Naive thymus-derived CD4-positive, alpha-beta T cell (primary cell): Measurements from ENCODE around the gene COL5A1. TPM values are rescaled to one million over a fixed set of nuclear protein-coding genes. Genes with fewer than 3 reads are reported as not detected.

Experiments
- ATAC-seq: fragments of 150-1000 bp; cut with Tn5 transposase; 2 replicates; pipeline ENCODE4 v1.10.0; 2021; ENCODE audit warnings: mild to moderate bottlenecking, moderate library complexity
- CTCF ChIA-PET: fragments of 350-600 bp; sonication (Branson Sonifier 250); formaldehyde crosslinking; loops from one replicate; lab custom pipeline; 2021; ENCODE audit warnings: antibody characterized with exemption; lab: Charles Lee
- POLR2A ChIA-PET: fragments of 350-600 bp; sonication (Branson Sonifier 250); formaldehyde crosslinking; loops from one replicate; lab custom pipeline; 2021; ENCODE audit warnings: antibody characterized with exemption, inconsistent platforms; lab: Charles Lee
- DNase-seq, 9 donors: peaks; one replicate each; pipeline versions ENCODE4 v3.0.0 to v3.0.0-alpha.2; 2020 to 2022; ENCODE audit warnings: mixed read lengths in 1 of 9
- H3K27ac ChIP-seq: one replicate; pipeline ENCODE4 v1.7.0; 2013; ENCODE audit warnings: mild to moderate bottlenecking, low read depth, low read length, moderate library complexity
- H3K27me3 ChIP-seq, 2 donors: one replicate each; pipeline ENCODE4 v1.7.0; 2013; ENCODE audit warnings: low read length in 2 of 2, mild to moderate bottlenecking in 2 of 2, moderate library complexity in 2 of 2; ENCODE audit not compliant: control insufficient read depth in 2 of 2, insufficient read depth in 2 of 2
- H3K36me3 ChIP-seq, 3 experiments: 1 replicate in 2 of 3; 2 replicates in 1 of 3; pipeline ENCODE4 v1.7.0; 2013; ENCODE audit warnings: low read length in 3 of 3, mild to moderate bottlenecking in 3 of 3, moderate library complexity in 1 of 3; ENCODE audit not compliant: insufficient read depth in 3 of 3, control insufficient read depth in 2 of 3
- H3K4me1 ChIP-seq, 2 donors: one replicate each; pipeline ENCODE4 v1.7.0; 2013; ENCODE audit warnings: low read length in 2 of 2, mild to moderate bottlenecking in 2 of 2, moderate library complexity in 1 of 2; ENCODE audit not compliant: control insufficient read depth in 2 of 2, insufficient read depth in 2 of 2
- H3K4me3 ChIP-seq: 2 replicates; pipeline ENCODE4 v1.7.0; 2013; ENCODE audit warnings: mild to moderate bottlenecking, low read length
- H3K9me3 ChIP-seq, 3 experiments: 1 replicate in 2 of 3; 2 replicates in 1 of 3; pipeline ENCODE4 v1.7.0; 2013; ENCODE audit warnings: low read length in 3 of 3; ENCODE audit not compliant: control insufficient read depth in 2 of 3
- H3K27ac Mint-ChIP-seq, 9 donors: one replicate each; pipeline ENCODE4 v1.8.0; 2020 to 2022; ENCODE audit warnings: mixed read lengths in 9 of 9, mild to moderate bottlenecking in 8 of 9, moderate library complexity in 5 of 9, inconsistent platforms in 2 of 9
- H3K27me3 Mint-ChIP-seq, 5 donors: one replicate each; pipeline ENCODE4 v1.8.0; 2021 to 2022; ENCODE audit warnings: mixed read lengths in 5 of 5, mild to moderate bottlenecking in 1 of 5
- H3K36me3 Mint-ChIP-seq, 5 donors: one replicate each; pipeline ENCODE4 v1.8.0; 2020 to 2022; ENCODE audit warnings: mixed read lengths in 5 of 5, mild to moderate bottlenecking in 3 of 5, inconsistent platforms in 1 of 5
- H3K4me1 Mint-ChIP-seq, 7 donors: one replicate each; pipeline ENCODE4 v1.8.0; 2020 to 2022; ENCODE audit warnings: mixed read lengths in 7 of 7, mild to moderate bottlenecking in 3 of 7, inconsistent platforms in 1 of 7
- H3K4me3 Mint-ChIP-seq, 10 donors: one replicate each; pipeline ENCODE4 v1.8.0; 2020 to 2022; ENCODE audit warnings: mild to moderate bottlenecking in 10 of 10, mixed read lengths in 10 of 10, moderate library complexity in 6 of 10, inconsistent platforms in 2 of 10
- H3K9me3 Mint-ChIP-seq, 11 donors: one replicate each; pipeline ENCODE4 v1.8.0; 2020 to 2022; ENCODE audit warnings: mixed read lengths in 11 of 11, mild to moderate bottlenecking in 4 of 11, inconsistent platforms in 1 of 11, moderate library complexity in 1 of 11
- intact Hi-C, 2 donors: fragments of 100-400 bp; cut with micrococcal nuclease; formaldehyde crosslinking; loops; one replicate each; pipeline ENCODE4 v1.15.1; 2023
- polyA plus RNA-seq, 2 donors: library from polyadenylated mRNA; unstranded; fragments of 300-500 nt; fragmentation: Illumina TruSeq; gene quantifications; one replicate each; pipeline ENCODE4 v1.2.3, GENCODE V29; 2021
- total RNA-seq, 6 experiments: library from RNA in 5 of 6; stranded (reverse) in 5 of 6; gene quantifications; 1 replicate in 5 of 6; 2 replicates in 1 of 6; pipeline ENCODE4 v1.2.3 and lab custom pipeline; 2021 to 2026

Gene COL5A1
- total and polyA plus RNA-seq, 7 experiments from 2014 or later: 0.16 to 0.56 (median 0.24) TPM; not detected in 2

- DNase-seq: no peak
- intact Hi-C loops: no loop called here
- POLR2A ChIA-PET: no interaction called here
- Histone ChIP-seq H3K4me1 (no peaks in the 10 kb centered on the region), H3K9me3 (no peaks in the 10 kb centered on the region), H3K36me3 (no peaks in the 10 kb centered on the region), H3K27ac (no peak overlapping the region), H3K4me3 (no peak overlapping the region), H3K27me3 (no peaks in the 10 kb centered on the region)
- no peaks in the 10 kb centered on the region for H3K36me3 Mint-ChIP-seq
- H3K27ac Mint-ChIP-seq: no peak overlapping the region
- CTCF ChIA-PET: interaction anchor here (0.7 kb wide), 1 partner anchor 341 kb away, joined by 4 read pairs; no protein-coding TSS in a partner anchor
- H3K27me3 Mint-ChIP-seq: peaks cover 0 to 5% (median 0%) of the 10 kb centered on the region in 5 donors
- no peak overlapping the region for H3K4me3 Mint-ChIP-seq
- H3K9me3 Mint-ChIP-seq: peaks cover 0 to 2% (median 0%) of the 10 kb centered on the region in 11 donors
- H3K4me1 Mint-ChIP-seq: no peaks in the 10 kb centered on the region
- no peak for ATAC-seq
Measured at GRCh38 chr9:134685784-134686183, 44.2 kb downstream of the COL5A1 start.

GRCh38 chr9:134686896-134687295 lies 45.3 kb downstream of the COL5A1 start:
- DNase-seq (no peak), ATAC-seq (no peak)
- ChIA-PET POLR2A (no interaction called here), CTCF (interaction anchor here (0.6 kb wide), 1 partner anchor 12 kb away, joined by 3 read pairs; no protein-coding TSS in a partner anchor)
- Mint-ChIP-seq H3K9me3 (peaks cover 0 to 2% (median 0%) of the 10 kb centered on the region in 11 donors), H3K27me3 (peaks cover 0 to 5% (median 0%) of the 10 kb centered on the region in 5 donors), H3K36me3 (no peaks in the 10 kb centered on the region), H3K4me3 (no peak overlapping the region), H3K27ac (no peak overlapping the region), H3K4me1 (no peaks in the 10 kb centered on the region)
- H3K4me1 ChIP-seq: no peaks in the 10 kb centered on the region
- H3K27me3 ChIP-seq: no peaks in the 10 kb centered on the region
- H3K27ac ChIP-seq: no peak overlapping the region
- H3K9me3 ChIP-seq: no peaks in the 10 kb centered on the region
- no peaks in the 10 kb centered on the region for H3K36me3 ChIP-seq
- intact Hi-C loops: no loop called here
- no peak overlapping the region for H3K4me3 ChIP-seq

GRCh38 chr9:134687556-134687955 lies 46.0 kb downstream of the COL5A1 start:
- POLR2A ChIA-PET: no interaction called here
- Mint-ChIP-seq H3K4me3 (no peak overlapping the region), H3K36me3 (no peaks in the 10 kb centered on the region), H3K4me1 (no peaks in the 10 kb centered on the region), H3K27ac (no peak overlapping the region), H3K9me3 (peaks cover 0 to 2% (median 0%) of the 10 kb centered on the region in 11 donors), H3K27me3 (peaks cover 0 to 5% (median 0%) of the 10 kb centered on the region in 5 donors)
- no peak for DNase-seq
- H3K4me3 ChIP-seq: no peak overlapping the region
- no peaks in the 10 kb centered on the region for H3K9me3 ChIP-seq
- intact Hi-C loops: no loop called here
- no peaks in the 10 kb centered on the region for H3K4me1 ChIP-seq
- ATAC-seq: no peak
- H3K27me3 ChIP-seq: no peaks in the 10 kb centered on the region
- CTCF ChIA-PET: interaction anchor here (0.6 kb wide), 1 partner anchor 227 kb away, joined by 3 read pairs; no protein-coding TSS in a partner anchor
- H3K36me3 ChIP-seq: no peaks in the 10 kb centered on the region
- H3K27ac ChIP-seq: no peak overlapping the region

GRCh38 chr9:134688231-134688630 lies 46.6 kb downstream of the COL5A1 start:
- Mint-ChIP-seq H3K27me3 (peaks cover 0 to 5% (median 2%) of the 10 kb centered on the region in 5 donors), H3K4me3 (no peak overlapping the region), H3K9me3 (peaks cover 0 to 2% (median 0%) of the 10 kb centered on the region in 11 donors), H3K4me1 (peaks cover 0 to 4% (median 3%) of the 10 kb centered on the region in 7 donors), H3K36me3 (no peaks in the 10 kb centered on the region), H3K27ac (no peak overlapping the region)
- no peak overlapping the region for H3K4me3 ChIP-seq
- POLR2A ChIA-PET: no interaction called here
- no peak overlapping the region for H3K27ac ChIP-seq
- no peak for ATAC-seq
- no peaks in the 10 kb centered on the region for H3K27me3 ChIP-seq
- H3K36me3 ChIP-seq: no peaks in the 10 kb centered on the region
- intact Hi-C loops: no loop called here
- DNase-seq: no peak
- no peaks in the 10 kb centered on the region for H3K9me3 ChIP-seq
- CTCF ChIA-PET: no interaction called here
- no peaks in the 10 kb centered on the region for H3K4me1 ChIP-seq

GRCh38 chr9:134688661-134689320 lies 47.2 kb downstream of the COL5A1 start:
- no peak overlapping the region for H3K27ac Mint-ChIP-seq
- ATAC-seq: no peak
- Histone ChIP-seq H3K4me1 (no peaks in the 10 kb centered on the region), H3K36me3 (no peaks in the 10 kb centered on the region), H3K27ac (no peak overlapping the region), H3K9me3 (no peaks in the 10 kb centered on the region), H3K27me3 (no peaks in the 10 kb centered on the region), H3K4me3 (no peak overlapping the region)
- H3K4me1 Mint-ChIP-seq: peaks cover 0 to 10% (median 7%) of the 10 kb centered on the region in 7 donors
- no peak for DNase-seq
- POLR2A ChIA-PET: no interaction called here
- no peak overlapping the region for H3K4me3 Mint-ChIP-seq
- CTCF ChIA-PET: no interaction called here
- no peaks in the 10 kb centered on the region for H3K36me3 Mint-ChIP-seq
- peaks cover 0 to 2% (median 0%) of the 10 kb centered on the region in 11 donors for H3K9me3 Mint-ChIP-seq
- intact Hi-C loops: no loop called here
- H3K27me3 Mint-ChIP-seq: peaks cover 0 to 5% (median 2%) of the 10 kb centered on the region in 5 donors

- Mint-ChIP-seq H3K36me3 (no peaks in the 10 kb centered on the region), H3K4me1 (peaks cover 0 to 13% (median 7%) of the 10 kb centered on the region in 7 donors), H3K27me3 (peaks cover 0 to 5% (median 2%) of the 10 kb centered on the region in 5 donors), H3K9me3 (peaks cover 0 to 2% (median 0%) of the 10 kb centered on the region in 11 donors), H3K4me3 (no peak overlapping the region), H3K27ac (no peak overlapping the region)
- CTCF ChIA-PET: no interaction called here
- peak; percentile 61 for ATAC-seq
- H3K4me3 ChIP-seq: no peak overlapping the region
- no peak overlapping the region for H3K27ac ChIP-seq
- H3K9me3 ChIP-seq: no peaks in the 10 kb centered on the region
- no peaks in the 10 kb centered on the region for H3K27me3 ChIP-seq
- intact Hi-C loops: loop anchor here in 1 of 2 donors (10.0 kb wide), 1 partner anchor 655 kb away; no protein-coding TSS in a partner anchor
- POLR2A ChIA-PET: no interaction called here
- no peaks in the 10 kb centered on the region for H3K4me1 ChIP-seq
- DNase-seq: peak in 1 of 9 donors; percentile 28
- H3K36me3 ChIP-seq: no peaks in the 10 kb centered on the region
Measured at GRCh38 chr9:134689321-134690181, 47.9 kb downstream of the COL5A1 start.
